HG02678 (cell line): ENCODE results near the gene FAM43B.

Experiments used
- ATAC-seq: cut with Tn5 transposase; IDR thresholded peaks from one replicate; pipeline ENCODE4 v1.9.1; 2021; ENCODE audit warnings: mild to moderate bottlenecking, moderate library complexity; ENCODE audit not compliant: unreplicated experiment

The FAM43B gene

GRCh38 chr1:20546637-20547036 is 5.7 kb upstream of the FAM43B start:
- no peak for ATAC-seq

DNA sequence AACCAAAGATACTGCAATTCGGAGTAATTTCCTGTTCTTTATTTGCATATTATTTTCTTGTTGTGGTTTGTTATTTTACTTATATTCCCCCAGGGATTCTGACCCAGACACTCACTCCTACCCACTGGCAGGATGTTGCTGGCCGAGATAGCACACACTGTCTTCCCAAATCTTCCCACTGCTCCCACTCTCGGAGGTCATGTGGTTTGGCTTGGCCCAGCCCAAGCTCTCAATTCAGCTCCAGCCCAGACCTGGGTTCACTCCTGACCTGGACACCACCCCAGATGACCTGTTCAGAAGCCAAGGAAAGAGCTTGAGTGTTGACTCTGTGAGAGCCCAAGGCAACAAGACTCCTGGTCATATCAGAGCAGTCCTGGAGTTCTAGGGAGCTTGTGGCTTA is 1.2 kb upstream of the FAM43B start:
- no peak for ATAC-seq

- no peak for ATAC-seq
These were observed 514 bp downstream of the FAM43B start for GRCh38 chr1:20552728-20553445.

DNA sequence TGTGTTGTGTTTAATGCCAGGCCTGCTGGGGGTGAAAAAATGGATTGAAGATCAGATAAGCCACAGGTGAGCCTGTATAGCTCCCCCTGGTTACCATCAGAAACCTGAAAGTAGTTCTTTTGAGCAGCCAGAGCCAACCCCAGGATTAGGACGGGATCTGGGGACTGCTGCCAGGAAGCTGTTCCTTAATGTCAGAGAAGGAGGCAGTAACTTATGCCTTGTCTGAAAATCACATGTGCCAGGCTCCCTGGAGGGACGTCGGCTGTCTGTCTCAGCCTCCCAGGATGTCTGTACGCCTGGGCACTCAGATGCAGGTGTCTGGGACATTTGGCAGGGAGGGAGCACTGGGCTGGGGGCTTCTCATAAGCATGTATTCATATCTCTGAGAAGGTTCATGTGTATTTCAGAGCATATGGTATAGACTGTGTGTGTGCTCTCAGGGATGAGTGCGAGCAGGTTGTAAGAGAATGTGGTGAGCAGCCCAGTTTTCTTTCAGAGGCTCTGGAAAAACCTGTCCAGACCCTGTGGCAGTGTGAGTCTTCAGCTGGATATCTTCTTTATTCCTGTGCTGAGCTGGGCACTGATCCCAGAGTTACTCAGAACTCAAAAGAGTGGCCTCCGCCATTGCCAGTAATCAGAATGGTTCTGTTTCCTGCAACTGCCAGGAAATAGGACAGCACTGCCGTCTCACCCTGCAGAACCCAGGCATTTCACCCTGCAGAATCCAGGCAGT is 2.8 kb downstream of the FAM43B start:
- no peak for ATAC-seq

DNA sequence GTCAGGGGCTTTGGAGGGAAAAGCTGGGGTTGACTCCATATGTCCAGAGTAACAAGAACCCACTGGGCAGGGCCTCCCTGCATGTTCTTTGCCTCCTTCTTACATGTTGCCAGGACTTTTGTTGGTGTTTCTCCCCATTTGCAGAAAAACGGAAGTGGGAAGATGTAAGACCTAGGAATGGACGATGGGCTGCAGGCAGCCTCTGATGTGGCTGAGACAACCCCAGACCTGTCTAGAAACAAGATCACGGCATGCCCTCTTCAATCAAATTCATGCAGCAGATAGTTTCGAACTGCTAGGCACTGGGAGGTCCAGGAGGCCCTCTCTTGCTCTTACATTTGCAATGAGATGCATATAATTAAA is 3.4 kb downstream of the FAM43B start:
- no peak for ATAC-seq

DNA sequence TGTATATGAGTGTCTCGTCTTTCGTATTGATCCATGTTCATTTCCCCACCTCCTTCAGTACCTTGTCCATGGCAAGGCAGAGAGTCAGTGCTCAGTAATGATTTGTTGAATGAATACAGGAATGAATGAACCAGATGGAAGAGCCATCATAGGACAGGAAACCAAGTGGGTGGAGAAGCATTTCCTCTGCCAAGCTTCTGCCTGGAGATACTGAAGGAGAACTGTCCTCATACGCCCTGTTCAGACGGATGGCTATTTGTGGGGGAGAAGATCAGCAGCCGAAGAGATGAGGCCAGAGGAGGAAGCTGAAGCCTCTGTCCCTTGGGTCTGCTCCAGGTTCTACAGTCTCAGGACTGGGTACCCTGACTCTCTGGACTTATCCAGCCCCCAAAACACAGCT is 5.8 kb downstream of the FAM43B start:
- ATAC-seq: no peak

- ATAC-seq: no peak
These were observed 8.6 kb downstream of the FAM43B start for GRCh38 chr1:20560966-20561365.

DNA sequence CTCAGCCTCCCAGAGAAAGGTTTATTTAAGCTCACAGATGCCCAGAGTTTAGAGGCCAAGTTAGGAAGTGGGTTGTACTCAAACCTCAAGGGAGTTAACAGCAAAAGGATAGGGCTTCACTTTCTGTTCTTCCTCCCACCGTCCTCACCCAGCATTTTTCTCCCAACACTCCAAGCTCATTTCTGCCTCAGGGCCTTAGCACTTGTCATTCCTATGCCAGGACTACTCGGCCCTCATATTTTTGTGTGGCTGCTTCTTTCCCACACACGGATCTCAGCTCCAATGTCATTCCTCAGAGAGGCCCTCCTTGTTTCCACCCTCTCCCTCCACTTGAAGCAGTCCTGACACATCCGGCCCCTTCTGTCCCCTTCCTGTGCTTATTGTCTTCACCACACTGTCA is 12.9 kb downstream of the FAM43B start:
- ATAC-seq: no peak

DNA sequence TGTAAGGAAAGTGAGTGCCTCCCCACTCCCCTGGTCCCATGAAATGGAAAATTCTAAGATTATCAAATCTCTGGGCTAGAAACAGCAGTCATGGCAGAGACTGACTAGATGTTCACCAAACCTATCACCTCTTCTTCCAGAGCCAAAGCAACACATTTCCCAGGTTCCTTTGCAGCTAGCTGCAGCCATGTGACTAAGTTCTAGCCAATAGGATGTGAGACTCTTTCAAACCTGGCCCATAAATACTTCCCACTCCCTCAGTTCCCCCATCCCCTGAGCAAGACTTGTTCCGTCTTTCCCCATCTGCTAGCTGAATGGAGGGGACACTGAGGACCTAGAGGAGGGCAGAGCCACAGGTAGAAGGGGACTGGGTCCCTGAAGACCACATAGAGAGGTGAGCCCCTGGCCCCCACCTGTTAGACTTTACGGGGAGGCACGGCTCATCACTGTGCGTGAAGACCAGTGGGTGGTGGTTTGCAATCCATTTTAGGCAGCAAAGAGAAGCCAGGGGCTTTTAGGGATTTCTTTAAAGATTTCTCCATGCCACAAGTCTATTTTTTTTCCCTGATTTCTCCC is 17.2 kb downstream of the FAM43B start:
- no peak for ATAC-seq

DNA sequence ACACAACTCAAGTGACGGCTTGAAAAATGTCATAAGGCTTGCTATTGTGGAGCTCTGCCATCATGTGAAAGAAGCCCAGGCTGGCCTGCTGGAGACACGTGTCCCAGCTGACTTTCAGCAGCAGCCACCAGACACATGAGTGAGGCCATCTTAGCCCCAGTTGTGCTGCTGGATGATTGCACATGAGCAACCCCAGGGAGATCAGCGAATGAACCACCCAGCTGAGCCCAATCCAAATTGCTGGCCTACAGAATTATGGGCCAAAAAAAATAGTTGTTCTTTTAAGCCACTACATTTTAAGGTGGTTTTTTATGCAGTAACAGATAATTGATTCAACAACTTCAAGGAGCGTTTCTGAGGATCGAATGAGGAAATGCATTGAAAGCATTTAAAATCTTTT is 19.1 kb downstream of the FAM43B start:
- no peak for ATAC-seq

DNA sequence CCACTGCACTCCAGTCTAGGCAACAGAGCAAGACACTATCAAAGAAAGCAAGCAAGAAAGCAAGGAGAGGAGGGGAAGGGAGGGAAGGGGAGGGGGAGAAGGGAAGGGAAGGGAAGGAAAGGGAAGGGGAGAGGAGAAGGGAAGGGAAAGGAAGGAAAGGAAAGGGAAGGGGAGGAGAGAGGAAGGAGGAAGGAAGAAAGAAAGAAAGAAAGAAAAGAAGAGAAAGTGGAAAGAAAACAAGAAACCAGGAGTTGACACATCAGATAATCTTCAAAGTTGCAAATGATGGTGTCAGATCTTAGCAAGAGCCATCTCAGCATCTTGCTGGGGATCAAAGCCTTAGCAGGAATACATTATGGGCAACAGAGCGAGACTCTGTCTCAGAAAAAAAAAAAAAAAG is 21.6 kb downstream of the FAM43B start:
- no peak for ATAC-seq

- ATAC-seq: no peak
These were observed 22.5 kb downstream of the FAM43B start for GRCh38 chr1:20574686-20575540.

GRCh38 chr1:20575541-20576336 is 23.4 kb downstream of the FAM43B start:
- no peak for ATAC-seq

DNA sequence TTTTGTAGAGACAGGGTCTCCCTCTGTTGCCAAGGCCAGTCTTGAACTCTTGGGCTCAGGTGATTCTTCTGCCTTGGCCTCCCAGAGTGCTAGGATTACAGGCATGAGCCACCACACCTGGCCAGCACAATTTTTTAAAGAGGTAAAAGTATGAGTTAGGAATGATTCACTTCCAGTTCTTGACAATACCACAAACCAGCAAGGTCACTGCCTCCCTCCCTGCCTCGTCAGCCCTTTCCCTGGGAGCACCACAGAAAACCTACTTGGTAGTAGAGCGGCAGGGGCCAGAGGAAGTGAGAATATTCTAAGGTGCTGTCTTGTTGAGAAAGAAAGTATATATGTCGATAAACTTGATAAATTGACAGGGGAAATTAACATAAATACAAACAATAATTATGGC is 25.7 kb downstream of the FAM43B start:
- no peak for ATAC-seq

GRCh38 chr1:20578721-20579395 is 26.5 kb downstream of the FAM43B start:
- ATAC-seq: no peak

GRCh38 chr1:20584890-20585289 is 32.5 kb downstream of the FAM43B start:
- no peak for ATAC-seq

- ATAC-seq: no peak
These were observed 34.7 kb downstream of the FAM43B start for GRCh38 chr1:20586953-20587660.

DNA sequence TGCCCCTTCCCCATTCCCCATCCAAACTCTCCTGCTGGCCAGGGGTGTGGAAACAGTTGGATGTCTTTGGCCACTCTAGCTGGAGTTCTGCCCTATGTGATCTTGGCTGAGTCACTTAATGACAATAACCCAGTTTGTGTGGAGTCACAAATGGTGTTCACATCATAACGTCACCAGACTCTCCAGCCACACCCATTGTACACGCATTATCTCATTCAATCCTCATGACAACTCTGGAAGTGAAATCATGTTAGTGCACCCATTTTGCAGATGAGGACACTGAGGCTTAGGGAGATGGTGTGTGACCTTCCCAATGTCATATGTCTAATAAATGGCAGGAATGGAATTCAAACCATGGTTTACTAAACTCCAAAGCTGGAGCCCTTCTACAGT is 35.3 kb downstream of the FAM43B start:
- no peak for ATAC-seq

DNA sequence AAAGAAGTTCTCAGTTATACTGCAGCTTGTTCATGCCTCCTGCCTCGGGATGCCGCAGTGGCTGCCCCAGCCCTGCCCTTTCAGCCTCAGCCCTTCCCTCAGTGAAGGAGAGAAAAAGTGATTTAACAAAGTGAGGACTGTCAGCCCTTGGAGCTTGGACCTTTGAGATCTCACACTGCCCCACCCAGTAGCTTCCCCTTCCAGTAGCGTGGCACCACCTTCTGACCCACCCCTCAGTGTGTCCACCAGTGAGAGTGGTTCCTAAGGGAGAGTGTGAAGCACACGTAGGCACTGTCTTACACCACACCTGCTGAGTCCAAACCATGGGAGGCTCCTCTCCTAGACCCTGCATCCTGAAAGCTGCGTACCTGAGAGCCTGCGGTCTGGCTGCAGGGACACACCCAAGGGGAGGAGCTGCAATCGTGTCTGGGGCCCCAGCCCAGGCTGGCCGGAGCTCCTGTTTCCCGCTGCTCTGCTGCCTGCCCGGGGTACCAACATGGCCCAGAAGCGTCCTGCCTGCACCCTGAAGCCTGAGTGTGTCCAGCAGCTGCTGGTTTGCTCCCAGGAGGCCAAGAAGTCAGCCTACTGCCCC is 36.4 kb downstream of the FAM43B start, which contains the start of gene CDA:
Gene CDA (plus strand): TSS at position 464 of the 592 bp plus-strand sequence. CDS start 33 bp downstream, at position 497.
- no peak for ATAC-seq
